Measurements from ENCODE around the gene CTCFL. TPM values are rescaled to one million over a fixed set of nuclear protein-coding genes. Genes with fewer than 3 reads are reported as not detected.

The CTCFL gene
- total RNA-seq, 1 experiment from 2014 or later, result not detected

DNA sequence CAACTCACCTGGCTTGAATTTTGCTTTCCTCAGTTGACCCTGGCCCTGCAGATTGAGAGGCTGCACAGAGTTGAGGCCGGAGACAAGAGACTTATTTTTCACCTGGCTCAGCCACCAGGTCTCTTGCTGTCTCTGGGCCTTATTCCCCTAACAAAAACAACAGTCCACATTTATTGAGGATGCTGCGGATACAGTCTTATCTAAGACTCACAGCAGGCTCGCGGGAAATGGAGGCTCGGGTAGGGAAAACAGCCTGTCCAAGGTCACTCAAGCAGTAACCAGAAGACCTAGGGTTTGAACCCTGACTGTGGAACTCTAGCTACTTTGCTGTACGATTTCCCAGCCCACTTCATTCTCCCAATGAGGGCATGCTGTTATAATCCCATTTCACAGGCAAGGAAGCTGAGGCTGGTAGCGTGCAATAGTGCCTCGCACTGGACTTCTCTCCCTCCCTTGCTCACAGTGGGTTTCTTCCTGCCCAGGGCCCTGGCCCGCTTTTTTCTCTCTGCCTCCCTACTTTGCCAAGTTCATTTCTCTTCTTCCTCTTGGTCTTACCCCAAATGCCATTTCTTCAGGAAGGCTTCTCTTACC, 76.1 kb downstream of the CTCFL start:
- no peak for DNase-seq (ENCODE audit: low read depth)

Other genes starting within 250 kb of the CTCFL start
- gene SPO11, start 195.3 kb downstream of the CTCFL start, total RNA-seq (2014; rRNA removed; shearing (Covaris generic)), result not detected in 2 replicates
- 53.3 and 60.9 TPM in 2 replicates for gene RAE1, start 173.9 kb downstream of the CTCFL start, total RNA-seq (2014; rRNA removed; shearing (Covaris generic))
- 16.9 and 23.9 TPM in 2 replicates for gene RBM38, start 133.7 kb downstream of the CTCFL start, total RNA-seq (2014; rRNA removed; shearing (Covaris generic))
- gene PCK1, start 36.0 kb upstream of the CTCFL start, total RNA-seq (2014; rRNA removed; shearing (Covaris generic)), result not detected in 2 replicates
- not detected in 2 replicates for gene ZBP1, start 95.3 kb upstream of the CTCFL start, total RNA-seq (2014; rRNA removed; shearing (Covaris generic))
- 6.3 and 7.9 TPM in 2 replicates for gene PMEPA1, start 184.9 kb upstream of the CTCFL start, total RNA-seq (2014; rRNA removed; shearing (Covaris generic))

All from HT1080 (cell line).